ENCODE results near the gene GJA4. TPM values are rescaled to one million over a fixed set of nuclear protein-coding genes. Genes with fewer than 3 reads are reported as not detected.

Gene GJA4
- total and polyA plus RNA-seq, 2 of the 8 experiments (the other 6 are each of a cell fraction or from before 2014, with no cell fraction given), result 3.2 to 3.9 TPM

DNA sequence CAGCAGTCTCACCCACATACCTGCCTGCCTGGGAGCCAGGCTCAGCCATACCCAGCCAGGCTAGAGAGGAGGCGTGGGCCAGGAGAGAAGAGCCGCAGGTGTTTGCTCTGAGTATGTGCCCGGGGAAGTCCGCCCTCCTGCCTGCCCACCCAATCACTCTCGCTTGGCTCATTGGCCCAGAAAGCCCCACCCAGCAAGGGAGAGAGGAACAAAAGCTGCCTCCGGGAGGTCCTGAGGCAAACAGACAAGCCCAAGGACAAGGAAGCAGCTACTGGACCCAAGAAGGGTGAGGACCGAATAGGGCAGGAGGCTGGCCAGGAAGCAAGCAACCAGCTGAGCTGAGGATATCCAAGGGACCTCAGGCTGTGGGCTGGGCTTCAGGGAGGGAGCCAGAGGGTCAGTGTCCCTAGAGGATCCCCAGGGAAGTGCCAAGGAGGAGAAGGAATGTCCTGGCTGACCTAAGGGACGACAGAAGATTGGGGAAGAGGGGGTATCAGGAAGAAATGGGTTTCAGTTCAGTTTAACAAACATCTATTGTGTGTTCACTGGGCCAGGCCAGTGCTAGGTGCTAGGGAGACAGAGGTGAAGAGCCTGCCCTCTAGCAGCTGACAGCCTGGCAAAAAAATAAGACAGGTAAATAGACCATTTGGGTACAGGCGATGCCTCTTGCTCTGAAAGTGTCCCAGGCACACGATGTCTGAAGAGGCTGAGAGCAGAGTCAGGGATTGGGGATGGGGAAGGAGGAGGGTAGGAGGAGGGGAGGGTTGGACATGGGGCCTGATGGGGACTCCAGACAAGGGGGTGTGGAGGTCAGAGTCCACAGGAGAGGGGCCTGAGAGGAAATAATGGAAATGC is 33.1 kb upstream of the GJA4 start, which contains the start of gene GJB4:
Gene GJB4, plus strand, starts transcription at position 238 of the 855 bp plus-strand sequence. CDS start 1,515 bp downstream, outside the sequence.
- no peak within 1 kb of the TSS for H3K4me3 ChIP-seq (ENCODE audit: extremely low read depth in 1 of 4, insufficient read depth in 2 of 4, low read depth in 3 of 4, low read length in 4 of 4)
- no peak within 1 kb of the TSS for H3K18ac ChIP-seq (ENCODE audit: extremely low read depth, low read length)
- no peaks in the 10 kb centered on the region for H3K36me3 ChIP-seq (ENCODE audit: control insufficient read depth in 2 of 4, insufficient read depth in 4 of 4, low read length in 3 of 4)
- FAIRE-seq (no peak), DNase-seq (ENCODE audit: low read depth in 1 of 2, low spot score in 2 of 2) (no peak)
- 0 out of 2 replicates have a peak within 1 kb of the TSS, but pooled peaks have one; percentile 54 for H2BK15ac ChIP-seq (ENCODE audit: low read length)
- no peaks in the 10 kb centered on the region for H3K79me2 ChIP-seq (ENCODE audit: control insufficient read depth in 1 of 2, insufficient read depth in 2 of 2, low read length in 2 of 2)
- H2BK5ac ChIP-seq (ENCODE audit: low read depth, low read length), result peak within 1 kb of the TSS; percentile 80; the same call in 1 of the 2 replicates
- peaks cover 5 to 24% (median 11%) of the 10 kb centered on the region in 4 experiments for H3K4me1 ChIP-seq (replicated peaks in 1 of 4; ENCODE audit: control insufficient read depth in 3 of 4, insufficient read depth in 4 of 4, low read length in 3 of 4)
- TF ChIP-seq, protein P1, sequence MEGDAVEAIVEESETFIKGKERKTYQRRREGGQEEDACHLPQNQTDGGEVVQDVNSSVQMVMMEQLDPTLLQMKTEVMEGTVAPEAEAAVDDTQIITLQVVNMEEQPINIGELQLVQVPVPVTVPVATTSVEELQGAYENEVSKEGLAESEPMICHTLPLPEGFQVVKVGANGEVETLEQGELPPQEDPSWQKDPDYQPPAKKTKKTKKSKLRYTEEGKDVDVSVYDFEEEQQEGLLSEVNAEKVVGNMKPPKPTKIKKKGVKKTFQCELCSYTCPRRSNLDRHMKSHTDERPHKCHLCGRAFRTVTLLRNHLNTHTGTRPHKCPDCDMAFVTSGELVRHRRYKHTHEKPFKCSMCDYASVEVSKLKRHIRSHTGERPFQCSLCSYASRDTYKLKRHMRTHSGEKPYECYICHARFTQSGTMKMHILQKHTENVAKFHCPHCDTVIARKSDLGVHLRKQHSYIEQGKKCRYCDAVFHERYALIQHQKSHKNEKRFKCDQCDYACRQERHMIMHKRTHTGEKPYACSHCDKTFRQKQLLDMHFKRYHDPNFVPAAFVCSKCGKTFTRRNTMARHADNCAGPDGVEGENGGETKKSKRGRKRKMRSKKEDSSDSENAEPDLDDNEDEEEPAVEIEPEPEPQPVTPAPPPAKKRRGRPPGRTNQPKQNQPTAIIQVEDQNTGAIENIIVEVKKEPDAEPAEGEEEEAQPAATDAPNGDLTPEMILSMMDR (IDR thresholded peaks at IDR 0.05; ENCODE audit: control extremely low read depth in 1 of 3, insufficient read depth in 1 of 3, low read depth in 1 of 3, low read length in 3 of 3), result peak; percentile 6 to 47 (median 28); a peak in 2 of 4 replicates
- TF ChIP-seq EZH2 (IDR thresholded peaks at IDR 0.05; ENCODE audit: low read depth, low read length, severe bottlenecking), result no peak
- H2BK12ac ChIP-seq (ENCODE audit: low read depth, low read length), result peak within 1 kb of the TSS; percentile 35; the same call in 1 of the 2 replicates
- no peak within 1 kb of the TSS for H3K4ac ChIP-seq (replicated peaks; ENCODE audit: insufficient read length, low read depth, low read length)
- H3K23me2 ChIP-seq (ENCODE audit: low read depth, low read length), result no peaks in the 10 kb centered on the region
- H3K9me3 ChIP-seq (ENCODE audit: insufficient read depth in 2 of 2, low read depth in 1 of 2, low read length in 1 of 2), result no peaks in the 10 kb centered on the region; a peak in 1 of 4 replicates
- 77% methylated on average over 7 of the region's 10 CpGs; no CpG with 5 or more reads in 1 of the 2 experiments for WGBS, 2 experiments (ENCODE audit: extremely low coverage in 1 of 2, insufficient coverage in 1 of 2, insufficient read length in 1 of 2, insufficient replicate concordance in 2 of 2, low coverage in 1 of 2, low lambda C conversion rate in 2 of 2, missing lambda C conversion rate in 1 of 2)
- CTCF ChIA-PET (ENCODE audit: partially characterized antibody), result interaction anchor here (0.6 to 5.9 kb wide), 12 partner anchors 9 to 553 kb away, joined by 3 to 42 read pairs (median 3); no protein-coding TSS in a partner anchor
- POLR2A ChIA-PET (ENCODE audit: partially characterized antibody), result no interaction called here
- peak within 1 kb of the TSS; percentile 68; the same call in 1 of the 2 replicates for H2BK20ac ChIP-seq (ENCODE audit: low read length)
- H3K79me1 ChIP-seq (ENCODE audit: low read depth, low read length), result no peaks in the 10 kb centered on the region
- H2BK120ac ChIP-seq (replicated peaks; ENCODE audit: low read depth, low read length), result no peak within 1 kb of the TSS
- no peak within 1 kb of the TSS for H4K91ac ChIP-seq (replicated peaks; ENCODE audit: insufficient read length, low read length)
- H3K23ac ChIP-seq (ENCODE audit: insufficient read length), result no peak within 1 kb of the TSS
- no peak within 1 kb of the TSS for H4K5ac ChIP-seq (ENCODE audit: insufficient read length, low read depth, low read length)
- H3K27ac ChIP-seq (ENCODE audit: low read depth, low read length), result no peak within 1 kb of the TSS
- H2AFZ ChIP-seq (ENCODE audit: low read length), result peak within 1 kb of the TSS; percentile 9; the same call in 1 of the 2 replicates
- no peak within 1 kb of the TSS for H2AK5ac ChIP-seq (ENCODE audit: low read depth, low read length)
- H4K20me1 ChIP-seq (replicated peaks in 1 of 2; ENCODE audit: control insufficient read depth in 1 of 2, insufficient read depth in 2 of 2, low read length in 2 of 2), result no peaks in the 10 kb centered on the region
- H3K56ac ChIP-seq (replicated peaks; ENCODE audit: insufficient read length, low read depth, low read length), result no peak within 1 kb of the TSS
- no peak within 1 kb of the TSS for H3K9ac ChIP-seq (replicated peaks in 1 of 4; ENCODE audit: extremely low read depth in 1 of 4, low read depth in 3 of 4, low read length in 3 of 4)
- no peak within 1 kb of the TSS; the same call in 1 of the 2 replicates for H4K8ac ChIP-seq (ENCODE audit: extremely low read depth, insufficient read depth, low read length)
- H3K4me2 ChIP-seq (ENCODE audit: insufficient read depth in 1 of 2, low read depth in 2 of 2, low read length in 2 of 2), result peak within 1 kb of the TSS in 1 of 2 experiments; percentile 38; a peak in 2 of 4 replicates
- no peak within 1 kb of the TSS for H3K14ac ChIP-seq (ENCODE audit: insufficient read length)
- H3K27me3 ChIP-seq (replicated peaks in 1 of 4; ENCODE audit: control insufficient read depth in 3 of 4, extremely low read depth in 1 of 4, insufficient read depth in 3 of 4, low read length in 3 of 4), result no peaks in the 10 kb centered on the region; a peak in 1 of 7 replicates
